C4-2B (cell line): ENCODE data around the gene CD40.

ENCODE experiments used
- CTCF ChIP-seq: fragments of 450-650 bp; conservative IDR thresholded peaks from 2 replicates; pipeline ENCODE4 v1.5.1; 2017; ENCODE audit warnings: mild to moderate bottlenecking
- ZFX ChIP-seq: fragments of 450-650 bp; IDR thresholded peaks from 2 replicates; pipeline ENCODE4 v1.6.1; 2017

DNA sequence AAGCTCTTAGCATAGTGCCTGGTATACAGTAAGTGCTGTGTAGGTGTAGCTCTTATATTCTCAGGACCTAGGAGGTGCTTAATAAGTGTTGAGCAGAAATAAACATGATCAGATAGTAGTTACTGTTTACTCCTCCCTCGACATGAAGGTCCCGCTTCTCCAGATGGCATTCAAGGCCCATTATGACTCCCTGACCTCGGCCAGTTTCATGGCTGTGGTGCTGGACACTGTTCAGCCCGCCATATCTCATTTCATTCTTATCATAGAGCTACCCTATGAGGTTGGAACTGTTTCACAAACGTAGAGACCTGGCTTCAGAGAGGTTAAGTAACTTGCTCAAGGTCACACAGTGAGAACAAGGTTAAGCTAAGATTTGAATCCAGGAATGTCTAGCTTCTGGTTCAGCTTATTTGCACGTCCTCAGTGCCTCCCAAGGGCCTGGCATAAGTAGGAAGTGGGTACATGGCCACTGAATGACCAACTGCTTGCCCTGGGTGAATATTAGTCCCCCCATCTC, 39.0 kb downstream of the CD40 start:
- no peak for TF ChIP-seq CTCF
- TF ChIP-seq ZFX: no peak
